GM12892 (cell line): ENCODE results near the gene P2RY8.

Source experiments
- POLR2A ChIP-seq: IDR thresholded peaks from 2 replicates; pipeline ENCODE4 v1.6.1; 2011; ENCODE audit warnings: low read depth, low read length, control low read depth
- POLR2AphosphoS5 ChIP-seq: IDR thresholded peaks from 2 replicates; pipeline ENCODE4 v1.6.1; 2011; ENCODE audit warnings: low read depth, low read length, control low read depth
- TAF1 ChIP-seq: IDR thresholded peaks from 2 replicates; pipeline ENCODE4 v1.6.1; 2011; ENCODE audit warnings: low read depth, mild to moderate bottlenecking, control low read depth, low read length, borderline replicate concordance

GRCh38 chrX:1554469-1555210, 17.7 kb upstream of the P2RY8 start:
- TF ChIP-seq POLR2A = no peak
- TF ChIP-seq POLR2AphosphoS5 = no peak
- TF ChIP-seq TAF1 = no peak
